Caco-2 (cell line): ENCODE data around the gene TMEM187. TPM values are rescaled to one million over a fixed set of nuclear protein-coding genes. Genes with fewer than 3 reads are reported as not detected.

Experiments
- BruUV-seq: library from RNA; stranded (reverse); fragments of 400-500 nt; replicated peaks from 2 replicates; lab custom pipeline; 2021; lab: Mats Ljungman, UMichigan
- CTCF ChIA-PET: fragments of 300-600 bp; sonication (Branson Sonifier 250); formaldehyde crosslinking; loops from one replicate; lab custom pipeline; 2022; ENCODE audit warnings: antibody characterized with exemption; lab: Charles Lee
- POLR2A ChIA-PET: fragments of 300-600 bp; sonication (Branson Sonifier 250); formaldehyde crosslinking; loops from one replicate; lab custom pipeline; 2022; ENCODE audit warnings: antibody characterized with exemption; lab: Charles Lee
- DNase-seq, 2 experiments: peaks; one replicate each; pipeline versions ENCODE4 v3.0.0 to v3.0.0-alpha.2; 2020 to 2022
- H3K27me3 ChIP-seq: replicated peaks from 2 replicates; pipeline ENCODE4 v1.6.0; 2011; ENCODE audit warnings: low read length; ENCODE audit not compliant: control insufficient read depth, insufficient read depth
- H3K36me3 ChIP-seq: 2 replicates; pipeline ENCODE4 v1.5.1; 2011; ENCODE audit warnings: low read length; ENCODE audit not compliant: control insufficient read depth, insufficient read depth
- H3K4me1 ChIP-seq: fragments of 250-450 bp; sonication (Bioruptor Pico); 2 replicates; pipeline ENCODE4 v1.5.1; 2020; ENCODE audit warnings: mild to moderate bottlenecking
- H3K4me3 ChIP-seq: 2 replicates; pipeline ENCODE4 v1.5.1; 2011; ENCODE audit warnings: low read depth, mild to moderate bottlenecking, control low read depth, low read length
- H3K9me3 ChIP-seq: fragments of 250-450 bp; sonication (Bioruptor Pico); 2 replicates; pipeline ENCODE4 v1.5.1; 2020; ENCODE audit warnings: mild to moderate bottlenecking, moderate library complexity
- H3K27ac Mint-ChIP-seq: one replicate; pipeline ENCODE4 v1.8.0; 2022; ENCODE audit warnings: mixed read lengths; ENCODE audit not compliant: unreplicated experiment
- H3K27me3 Mint-ChIP-seq: one replicate; pipeline ENCODE4 v1.8.0; 2022; ENCODE audit warnings: mixed read lengths; ENCODE audit not compliant: insufficient read depth, unreplicated experiment
- H3K36me3 Mint-ChIP-seq: one replicate; pipeline ENCODE4 v1.8.0; 2022; ENCODE audit warnings: mild to moderate bottlenecking, mixed read lengths; ENCODE audit not compliant: insufficient read depth, unreplicated experiment
- H3K4me1 Mint-ChIP-seq: one replicate; pipeline ENCODE4 v1.8.0; 2022; ENCODE audit warnings: low read depth, mixed read lengths; ENCODE audit not compliant: unreplicated experiment
- H3K4me3 Mint-ChIP-seq: one replicate; pipeline ENCODE4 v1.8.0; 2022; ENCODE audit warnings: mild to moderate bottlenecking, moderate library complexity, mixed read lengths; ENCODE audit not compliant: unreplicated experiment
- H3K9me3 Mint-ChIP-seq: one replicate; pipeline ENCODE4 v1.8.0; 2022; ENCODE audit warnings: mixed read lengths; ENCODE audit not compliant: unreplicated experiment
- intact Hi-C: fragments of 100-400 bp; cut with micrococcal nuclease; formaldehyde crosslinking; loops from one replicate; pipeline ENCODE4 v1.10.0; 2022; ENCODE audit not compliant: unreplicated experiment
- total RNA-seq: library from RNA; stranded (reverse); gene quantifications from 2 replicates; pipeline ENCODE4 v1.2.3, GENCODE V29; 2022
- TF ChIP-seq, protein P1 (sequence below), 2 experiments: fragments of 200-600 bp in 1 of 2; IDR thresholded peaks; 1 replicate in 1 of 2; 2 replicates in 1 of 2; pipeline versions ENCODE4 v1.5.1 to v1.8.0; 2011 to 2022; ENCODE audit warnings: antibody characterized with exemption in 1 of 2, control low read depth in 1 of 2, inconsistent platforms in 1 of 2, low read depth in 1 of 2, low read length in 1 of 2, mild to moderate bottlenecking in 1 of 2, moderate library complexity in 1 of 2; ENCODE audit not compliant: insufficient read depth in 1 of 2, severe bottlenecking in 1 of 2, unreplicated experiment in 1 of 2

The TMEM187 gene
- total RNA-seq, 1 experiment from 2014 or later = 4.9 TPM

- H3K4me1 ChIP-seq = 0 out of 2 replicates have a peak, but pooled peaks cover 8% of the 10 kb centered on the region
- Mint-ChIP-seq H3K36me3 (peaks cover 35% of the 10 kb centered on the region), H3K4me1 (peaks cover 8% of the 10 kb centered on the region), H3K9me3 (no peaks in the 10 kb centered on the region), H3K27ac (peak within 1 kb of the TSS; percentile 100), H3K27me3 (no peaks in the 10 kb centered on the region), H3K4me3 (peak within 1 kb of the TSS; percentile 98)
- no peaks in the 10 kb centered on the region; the same call in 1 of the 2 replicates for H3K36me3 ChIP-seq
- BruUV-seq = no TSS peak
- peak; percentile 90 to 91 for DNase-seq
- intact Hi-C loops = loop anchor here (10.0 kb wide), 1 partner anchor 403 kb away; the partner anchor contains the start of genes EMD and FLNA
- CTCF ChIA-PET = interaction anchor here (0.6 kb wide), 1 partner anchor 123 kb away, joined by 4 read pairs; no protein-coding TSS in a partner anchor
- no peaks in the 10 kb centered on the region for H3K9me3 ChIP-seq
- peak within 1 kb of the TSS; percentile 73 for H3K4me3 ChIP-seq
- no peaks in the 10 kb centered on the region for H3K27me3 ChIP-seq
- POLR2A ChIA-PET = interaction anchor here (0.5 to 1.4 kb wide), 6 partner anchors 43 to 177 kb away, joined by 3 to 4 read pairs (median 3); partner anchors contain the start of genes IDH3G and SSR4
- TF ChIP-seq, protein P1, sequence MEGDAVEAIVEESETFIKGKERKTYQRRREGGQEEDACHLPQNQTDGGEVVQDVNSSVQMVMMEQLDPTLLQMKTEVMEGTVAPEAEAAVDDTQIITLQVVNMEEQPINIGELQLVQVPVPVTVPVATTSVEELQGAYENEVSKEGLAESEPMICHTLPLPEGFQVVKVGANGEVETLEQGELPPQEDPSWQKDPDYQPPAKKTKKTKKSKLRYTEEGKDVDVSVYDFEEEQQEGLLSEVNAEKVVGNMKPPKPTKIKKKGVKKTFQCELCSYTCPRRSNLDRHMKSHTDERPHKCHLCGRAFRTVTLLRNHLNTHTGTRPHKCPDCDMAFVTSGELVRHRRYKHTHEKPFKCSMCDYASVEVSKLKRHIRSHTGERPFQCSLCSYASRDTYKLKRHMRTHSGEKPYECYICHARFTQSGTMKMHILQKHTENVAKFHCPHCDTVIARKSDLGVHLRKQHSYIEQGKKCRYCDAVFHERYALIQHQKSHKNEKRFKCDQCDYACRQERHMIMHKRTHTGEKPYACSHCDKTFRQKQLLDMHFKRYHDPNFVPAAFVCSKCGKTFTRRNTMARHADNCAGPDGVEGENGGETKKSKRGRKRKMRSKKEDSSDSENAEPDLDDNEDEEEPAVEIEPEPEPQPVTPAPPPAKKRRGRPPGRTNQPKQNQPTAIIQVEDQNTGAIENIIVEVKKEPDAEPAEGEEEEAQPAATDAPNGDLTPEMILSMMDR (IDR thresholded peaks at IDR 0.05; ENCODE audit: insufficient read depth in 1 of 2, low read depth in 1 of 2, low read length in 1 of 2, severe bottlenecking in 1 of 2, unreplicated experiment in 1 of 2) = no peak
Observed at GRCh38 chrX:153971450-153972367, 845 bp upstream of the TMEM187 start, which contains the start of gene HCFC1. TSS of gene HCFC1 (minus strand) at chrX:153971818. CDS start at chrX:153970840, 978 bp downstream.

- Histone ChIP-seq H3K4me3 (peak overlapping the region; percentile 73), H3K27me3 (no peaks in the 10 kb centered on the region), H3K36me3 (no peaks in the 10 kb centered on the region; the same call in 1 of the 2 replicates), H3K9me3 (no peaks in the 10 kb centered on the region), H3K4me1 (0 out of 2 replicates have a peak, but pooled peaks cover 8% of the 10 kb centered on the region)
- Mint-ChIP-seq H3K9me3 (no peaks in the 10 kb centered on the region), H3K27me3 (no peaks in the 10 kb centered on the region), H3K4me3 (peak overlapping the region; percentile 98), H3K4me1 (peaks cover 8% of the 10 kb centered on the region), H3K36me3 (peaks cover 19% of the 10 kb centered on the region), H3K27ac (peak overlapping the region; percentile 88)
- CTCF ChIA-PET = no interaction called here
- intact Hi-C loops = loop anchor here (10.0 kb wide), 1 partner anchor 401 kb away; the partner anchor contains the start of genes EMD and FLNA
- BruUV-seq = TSS peak; percentile 75
- TF ChIP-seq, protein P1 (IDR thresholded peaks at IDR 0.05; ENCODE audit: insufficient read depth in 1 of 2, low read depth in 1 of 2, low read length in 1 of 2, severe bottlenecking in 1 of 2, unreplicated experiment in 1 of 2) = no peak
- POLR2A ChIA-PET = no interaction called here
- no peak for DNase-seq
Observed at GRCh38 chrX:153973127-153974002, 811 bp downstream of the TMEM187 start.
